Thoracic aorta (tissue), 2 donors: ENCODE results near the gene TMEM200B. TPM values are rescaled to one million over a fixed set of nuclear protein-coding genes. Genes with fewer than 3 reads are reported as not detected.
"Not testable (repeated sequence)": the region's sequence is repeated elsewhere in the genome, so short reads cannot be mapped to it uniquely, and the experiment has no call there.

ENCODE experiments used
- ATAC-seq: fragments of 150-250 bp; one replicate; pipeline ENCODE4 v1.8.0; 2017; ENCODE audit warnings: low read depth; ENCODE audit not compliant: insufficient number of reproducible peaks, low FRiP score
- DNase-seq: peaks from one replicate; pipeline ENCODE4 v3.0.0-alpha.2; 2020; ENCODE audit warnings: low spot score
- H3K27ac ChIP-seq, 2 donors: fragments of 200-600 bp; sonication (generic); 1 replicate in 1 of 2; 2 replicates in 1 of 2; pipeline ENCODE4 v1.5.1; 2016; ENCODE audit warnings: mild to moderate bottlenecking in 2 of 2, moderate library complexity in 2 of 2
- H3K27me3 ChIP-seq: fragments of 200-600 bp; sonication (generic); replicated peaks from 2 replicates; pipeline ENCODE4 v1.6.0; 2016; ENCODE audit warnings: mild to moderate bottlenecking; ENCODE audit not compliant: insufficient read depth
- H3K36me3 ChIP-seq: fragments of 200-600 bp; sonication (generic); one replicate; pipeline ENCODE4 v1.5.1; 2016
- H3K4me1 ChIP-seq, 2 donors: fragments of 200-600 bp; sonication (generic); 1 replicate in 1 of 2; 2 replicates in 1 of 2; pipeline versions ENCODE4 v1.5.1 to v1.6.0; 2016; ENCODE audit warnings: low read depth in 2 of 2, mild to moderate bottlenecking in 1 of 2; ENCODE audit not compliant: control insufficient read depth in 1 of 2
- H3K4me3 ChIP-seq: fragments of 200-600 bp; sonication (generic); 2 replicates; pipeline ENCODE4 v1.5.1; 2016; ENCODE audit warnings: mild to moderate bottlenecking
- H3K9me3 ChIP-seq: fragments of 200-600 bp; sonication (generic); 2 replicates; pipeline ENCODE4 v1.5.1; 2016
- CTCF ChIP-seq: fragments of 200-600 bp; sonication (generic); IDR thresholded peaks from one replicate; pipeline ENCODE4 v1.5.1; 2019; ENCODE audit warnings: antibody characterized with exemption
- total RNA-seq, 2 donors: library from RNA; depleted of rRNA; stranded (reverse); fragments of >200 nt; gene quantifications; one replicate each; pipeline versions ENCODE4 v1.1.0 to v1.2.3, GENCODE V29; 2016

Gene TMEM200B
- total RNA-seq, 2 donors from 2014 or later: 20.8 to 31.4 TPM

GRCh38 chr1:29159773-29160172 lies 36.1 kb upstream of the TMEM200B start:
- H3K9me3 ChIP-seq: no peaks in the 10 kb centered on the region
- no peak overlapping the region for H3K4me3 ChIP-seq
- TF ChIP-seq CTCF: no peak
- ATAC-seq (no peak), DNase-seq (no peak)
- H3K27me3 ChIP-seq: no peaks in the 10 kb centered on the region
- no peak overlapping the region for H3K27ac ChIP-seq
- peaks cover 3 to 25% of the 10 kb centered on the region in 2 donors for H3K4me1 ChIP-seq
- peaks cover 38% of the 10 kb centered on the region for H3K36me3 ChIP-seq

- H3K9me3 ChIP-seq: no peaks in the 10 kb centered on the region
- peaks cover 3 to 19% of the 10 kb centered on the region in 2 donors for H3K4me1 ChIP-seq
- H3K4me3 ChIP-seq: no peak overlapping the region
- DNase-seq: no peak
- no peaks in the 10 kb centered on the region for H3K27me3 ChIP-seq
- TF ChIP-seq CTCF: no peak
- peaks cover 60% of the 10 kb centered on the region for H3K36me3 ChIP-seq
- H3K27ac ChIP-seq: no peak overlapping the region
- ATAC-seq: no peak
Measured at GRCh38 chr1:29157269-29157601, 33.5 kb upstream of the TMEM200B start.

GRCh38 chr1:29156543-29157268 lies 33.0 kb upstream of the TMEM200B start:
- peaks cover 65% of the 10 kb centered on the region for H3K36me3 ChIP-seq
- no peak for ATAC-seq
- peaks cover 3 to 14% of the 10 kb centered on the region in 2 donors for H3K4me1 ChIP-seq
- no peaks in the 10 kb centered on the region for H3K9me3 ChIP-seq
- no peak for TF ChIP-seq CTCF
- no peaks in the 10 kb centered on the region for H3K27me3 ChIP-seq
- H3K27ac ChIP-seq: no peak overlapping the region
- DNase-seq: no peak
- no peak overlapping the region for H3K4me3 ChIP-seq

- ATAC-seq (no peak), DNase-seq (no peak)
- H3K36me3 ChIP-seq: peaks cover 77% of the 10 kb centered on the region
- H3K27me3 ChIP-seq: no peaks in the 10 kb centered on the region
- H3K27ac ChIP-seq: no peak overlapping the region
- H3K4me1 ChIP-seq: peaks cover 3 to 11% of the 10 kb centered on the region in 2 donors
- no peak for TF ChIP-seq CTCF
- no peaks in the 10 kb centered on the region for H3K9me3 ChIP-seq
- no peak overlapping the region for H3K4me3 ChIP-seq
Measured at GRCh38 chr1:29152046-29152805, 28.5 kb upstream of the TMEM200B start.

GRCh38 chr1:29150346-29150745 lies 26.6 kb upstream of the TMEM200B start:
- H3K27me3 ChIP-seq: not testable (repeated sequence)

More at GRCh38 chr1:29150346-29150745, 26.6 kb upstream of the TMEM200B start:
- not testable (repeated sequence) for H3K4me1 ChIP-seq, H3K27ac ChIP-seq, H3K9me3 ChIP-seq, H3K4me3 ChIP-seq, ATAC-seq, DNase-seq
- H3K36me3 ChIP-seq: peaks cover 73% of the 10 kb centered on the region
